Measurements from ENCODE around the gene NEK10. TPM values are rescaled to one million over a fixed set of nuclear protein-coding genes. Genes with fewer than 3 reads are reported as not detected.

Gene NEK10
- total and polyA plus RNA-seq, 2 of the 4 experiments (the other 2 are of a cell fraction), result 2.2 to 6.6 TPM

GRCh38 chr3:27244374-27244773 lies 124.8 kb downstream of the NEK10 start:
- H3K9ac ChIP-seq (ENCODE audit: low read depth, low read length), result no peak overlapping the region
- no peak overlapping the region for H3K18ac ChIP-seq (ENCODE audit: low read depth, low read length)
- no peaks in the 10 kb centered on the region for H4K20me1 ChIP-seq (ENCODE audit: insufficient read depth, low read length)
- no peak overlapping the region for H2AK9ac ChIP-seq (replicated peaks; ENCODE audit: low read depth, low read length, poor library complexity)
- H3K4me1 ChIP-seq (ENCODE audit: control insufficient read depth, insufficient read depth, low read length), result no peaks in the 10 kb centered on the region
- no peak overlapping the region for H4K8ac ChIP-seq (ENCODE audit: low read depth in 2 of 2, low read length in 2 of 2)
- no peak overlapping the region for H3K4ac ChIP-seq (ENCODE audit: low read depth, low read length)
- no peak overlapping the region for H3K27ac ChIP-seq (ENCODE audit: insufficient read depth, low read length)
- no peak overlapping the region for H2BK15ac ChIP-seq (ENCODE audit: low read depth, low read length)
- BruUV-seq (replicated peaks), result no TSS peak
- ChIA-PET CTCF (no interaction called here), POLR2A (ENCODE audit: unreplicated experiment) (no interaction called here)
- in situ Hi-C loops (cut with MboI; ENCODE audit: low sequenced_read_pairs) (no loop called here), dilution Hi-C loops (cut with HindIII; ENCODE audit: low sequenced_read_pairs, unreplicated experiment) (no loop called here), intact Hi-C loops (cut with micrococcal nuclease) (no loop called here)
- H2AFZ ChIP-seq (replicated peaks; ENCODE audit: low read length, poor library complexity), result no peak overlapping the region
- no peak overlapping the region for H3K56ac ChIP-seq (ENCODE audit: extremely low read depth, insufficient read depth, low read length)
- no peaks in the 10 kb centered on the region for H3K36me3 ChIP-seq (ENCODE audit: control insufficient read depth, insufficient read depth, low read length)
- H3K4me2 ChIP-seq (ENCODE audit: low read depth, low read length), result no peak overlapping the region
- H3K9me1 ChIP-seq (ENCODE audit: insufficient read depth, low read length), result no peaks in the 10 kb centered on the region
- H3K23ac ChIP-seq (ENCODE audit: low read depth, low read length), result no peak overlapping the region
- DNase-seq, result no peak
- H3K79me1 ChIP-seq (ENCODE audit: low read depth in 1 of 2, low read length in 2 of 2), result no peaks in the 10 kb centered on the region
- no peak for TF ChIP-seq MAFK (IDR thresholded peaks at IDR 0.05; ENCODE audit: low read depth, low read length)
- no peak for TF ChIP-seq CHD1 (IDR thresholded peaks at IDR 0.05; ENCODE audit: low read depth, low read length)
- no peak overlapping the region for H3K14ac ChIP-seq (replicated peaks; ENCODE audit: low read depth, low read length)
- no peaks in the 10 kb centered on the region for H3K27me3 ChIP-seq (ENCODE audit: control insufficient read depth, insufficient read depth, low read length)
- no peak overlapping the region for H2AK5ac ChIP-seq (ENCODE audit: low read depth, low read length)
- WGBS, 2 experiments (ENCODE audit: extremely low coverage in 2 of 2, insufficient read length in 1 of 2), result 71% methylated on average over 1 of the region's 2 CpGs; no CpG with 5 or more reads in 1 of the 2 experiments
- H4K5ac ChIP-seq (ENCODE audit: low read depth, low read length), result no peak overlapping the region
- ATAC-seq (ENCODE audit: low read depth), result no peak
- H4K91ac ChIP-seq (ENCODE audit: insufficient read depth, low read depth, low read length), result no peak overlapping the region
- H3K9me3 ChIP-seq (ENCODE audit: control insufficient read depth, insufficient read depth, low read length), result no peaks in the 10 kb centered on the region
- H3K4me3 ChIP-seq (ENCODE audit: insufficient read depth, low read depth, low read length), result no peak overlapping the region
- H2BK120ac ChIP-seq (ENCODE audit: low read depth, low read length), result no peak overlapping the region
- no peak overlapping the region for H2BK5ac ChIP-seq (ENCODE audit: low read depth, low read length, poor library complexity, severe bottlenecking)
- H2BK20ac ChIP-seq (ENCODE audit: low read depth, low read length), result no peak overlapping the region
